ENCODE data around the gene NUDT21. TPM values are rescaled to one million over a fixed set of nuclear protein-coding genes. Genes with fewer than 3 reads are reported as not detected.

The NUDT21 gene
- total RNA-seq, 3 donors from 2014 or later (not counting 1 experiment from before 2014, with no cell fraction given): 78.1 to 108 (median 90.0) TPM

GRCh38 chr16:56419740-56420548, 31.2 kb downstream of the NUDT21 start:
- Mint-ChIP-seq H3K4me1 (peaks cover 37 to 47% of the 10 kb centered on the region in 2 donors), H3K9me3 (no peaks in the 10 kb centered on the region), H3K27me3 (ENCODE audit: low read depth in 2 of 2) (no peaks in the 10 kb centered on the region), H3K36me3 (no peaks in the 10 kb centered on the region), H3K4me3 (no peak overlapping the region), H3K27ac (no peak overlapping the region)
- Histone ChIP-seq H3K27me3 (ENCODE audit: control insufficient read depth, insufficient read depth, low read length) (no peaks in the 10 kb centered on the region), H3K4me3 (ENCODE audit: low read length) (no peak overlapping the region), H3K36me3 (ENCODE audit: control insufficient read depth, insufficient read depth, low read length) (no peaks in the 10 kb centered on the region), H3K4me1 (ENCODE audit: control insufficient read depth, insufficient read depth, low read length) (peaks cover 13% of the 10 kb centered on the region), H3K27ac (ENCODE audit: low read length) (no peak overlapping the region), H3K9me3 (ENCODE audit: control insufficient read depth, insufficient read depth, low read length) (no peaks in the 10 kb centered on the region)
- TF ChIP-seq CTCF (IDR thresholded peaks at IDR 0.05): no peak
- intact Hi-C loops (cut with micrococcal nuclease): no loop called here
- 93% methylated on average over 8 of the region's 8 CpGs for WGBS (ENCODE audit: insufficient coverage)
- ATAC-seq (no peak), DNase-seq (no peak)

DNA sequence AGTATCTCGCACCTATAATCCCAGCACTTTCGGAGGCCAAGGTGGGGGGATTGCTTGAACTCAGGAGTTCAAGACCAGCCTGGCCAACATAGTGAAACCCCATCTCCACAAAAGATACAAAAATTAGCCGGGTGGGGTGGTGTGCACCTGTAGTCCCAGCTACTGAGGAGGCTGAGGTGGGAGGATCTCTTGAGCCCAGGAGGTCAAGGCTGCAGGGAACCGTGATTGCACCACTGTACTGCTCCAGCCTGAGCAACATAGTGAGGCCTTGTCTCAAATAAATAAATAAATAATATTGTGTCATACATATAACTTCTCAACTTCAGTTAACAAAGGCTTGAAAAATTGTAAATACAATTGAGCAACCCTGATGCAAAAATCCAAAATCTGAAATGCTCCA, 34.0 kb downstream of the NUDT21 start:
- H3K9me3 Mint-ChIP-seq: no peaks in the 10 kb centered on the region
- H3K9me3 ChIP-seq (ENCODE audit: control insufficient read depth, insufficient read depth, low read length): no peaks in the 10 kb centered on the region
- H3K27ac ChIP-seq (ENCODE audit: low read length): no peak overlapping the region
- H3K27ac Mint-ChIP-seq: no peak overlapping the region
- H3K4me1 ChIP-seq (ENCODE audit: control insufficient read depth, insufficient read depth, low read length): peaks cover 2% of the 10 kb centered on the region
- ATAC-seq (no peak), DNase-seq (no peak)
- no peak overlapping the region for H3K4me3 ChIP-seq (ENCODE audit: low read length)
- no peaks in the 10 kb centered on the region for H3K36me3 Mint-ChIP-seq
- H3K4me3 Mint-ChIP-seq: no peak overlapping the region
- no peak for TF ChIP-seq CTCF (IDR thresholded peaks at IDR 0.05)
- no peaks in the 10 kb centered on the region for H3K36me3 ChIP-seq (ENCODE audit: control insufficient read depth, insufficient read depth, low read length)
- H3K4me1 Mint-ChIP-seq: peaks cover 14 to 27% of the 10 kb centered on the region in 2 donors
- intact Hi-C loops (cut with micrococcal nuclease): no loop called here
- 100% methylated on average over 1 of the region's 4 CpGs for WGBS (ENCODE audit: insufficient coverage)
- no peaks in the 10 kb centered on the region for H3K27me3 Mint-ChIP-seq (ENCODE audit: low read depth in 2 of 2)
- no peaks in the 10 kb centered on the region for H3K27me3 ChIP-seq (ENCODE audit: control insufficient read depth, insufficient read depth, low read length)

GRCh38 chr16:56415875-56416274, 35.3 kb downstream of the NUDT21 start:
- Histone ChIP-seq H3K27me3 (ENCODE audit: control insufficient read depth, insufficient read depth, low read length) (no peaks in the 10 kb centered on the region), H3K27ac (ENCODE audit: low read length) (no peak overlapping the region), H3K4me3 (ENCODE audit: low read length) (no peak overlapping the region), H3K4me1 (ENCODE audit: control insufficient read depth, insufficient read depth, low read length) (peaks cover 2% of the 10 kb centered on the region), H3K36me3 (ENCODE audit: control insufficient read depth, insufficient read depth, low read length) (peaks cover 7% of the 10 kb centered on the region), H3K9me3 (ENCODE audit: control insufficient read depth, insufficient read depth, low read length) (no peaks in the 10 kb centered on the region)
- intact Hi-C loops (cut with micrococcal nuclease): no loop called here
- Mint-ChIP-seq H3K27ac (peak overlapping the region in 1 of 2 donors; percentile 56), H3K4me3 (no peak overlapping the region), H3K4me1 (peaks cover 14 to 18% of the 10 kb centered on the region in 2 donors), H3K27me3 (ENCODE audit: low read depth in 2 of 2) (no peaks in the 10 kb centered on the region), H3K36me3 (no peaks in the 10 kb centered on the region), H3K9me3 (no peaks in the 10 kb centered on the region)
- no peak for ATAC-seq
- 24% methylated on average over 3 of the region's 4 CpGs for WGBS (ENCODE audit: insufficient coverage)
- DNase-seq: no peak
- TF ChIP-seq CTCF (IDR thresholded peaks at IDR 0.05): no peak

All from natural killer cell (primary cell).